ENCODE measurements around the gene CEP55. TPM values are rescaled to one million over a fixed set of nuclear protein-coding genes. Genes with fewer than 3 reads are reported as not detected.

CEP55 gene
- total RNA-seq, 1 donor from 2014 or later, result 6.0 TPM

GRCh38 chr10:93505075-93505474, 8.7 kb downstream of the CEP55 start:
- H3K4me3 Mint-ChIP-seq (ENCODE audit: unreplicated experiment), result no peak overlapping the region
- TF ChIP-seq CTCF (IDR thresholded peaks at IDR 0.05; ENCODE audit: partially characterized antibody, unreplicated experiment), result no peak
- H3K36me3 Mint-ChIP-seq (ENCODE audit: unreplicated experiment), result no peaks in the 10 kb centered on the region
- DNase-seq, result no peak
- H3K27ac Mint-ChIP-seq (ENCODE audit: unreplicated experiment), result no peak overlapping the region
- H3K4me1 Mint-ChIP-seq (ENCODE audit: low read depth, unreplicated experiment), result no peaks in the 10 kb centered on the region
- no peaks in the 10 kb centered on the region for H3K9me3 Mint-ChIP-seq (ENCODE audit: unreplicated experiment)
- peaks cover 2% of the 10 kb centered on the region for H3K27me3 Mint-ChIP-seq (ENCODE audit: unreplicated experiment)

GRCh38 chr10:93509816-93510215, 13.4 kb downstream of the CEP55 start:
- Mint-ChIP-seq H3K27me3 (ENCODE audit: unreplicated experiment) (peaks cover 2% of the 10 kb centered on the region), H3K9me3 (ENCODE audit: unreplicated experiment) (no peaks in the 10 kb centered on the region), H3K36me3 (ENCODE audit: unreplicated experiment) (no peaks in the 10 kb centered on the region), H3K4me3 (ENCODE audit: unreplicated experiment) (no peak overlapping the region), H3K27ac (ENCODE audit: unreplicated experiment) (no peak overlapping the region), H3K4me1 (ENCODE audit: low read depth, unreplicated experiment) (no peaks in the 10 kb centered on the region)
- TF ChIP-seq CTCF (IDR thresholded peaks at IDR 0.05; ENCODE audit: partially characterized antibody, unreplicated experiment), result no peak
- no peak for DNase-seq

GRCh38 chr10:93512565-93512964, 16.2 kb downstream of the CEP55 start:
- no peak for DNase-seq
- H3K4me3 Mint-ChIP-seq (ENCODE audit: unreplicated experiment), result no peak overlapping the region
- no peaks in the 10 kb centered on the region for H3K9me3 Mint-ChIP-seq (ENCODE audit: unreplicated experiment)
- H3K36me3 Mint-ChIP-seq (ENCODE audit: unreplicated experiment), result no peaks in the 10 kb centered on the region
- H3K27me3 Mint-ChIP-seq (ENCODE audit: unreplicated experiment), result peaks cover 1% of the 10 kb centered on the region
- TF ChIP-seq CTCF (IDR thresholded peaks at IDR 0.05; ENCODE audit: partially characterized antibody, unreplicated experiment), result no peak
- no peaks in the 10 kb centered on the region for H3K4me1 Mint-ChIP-seq (ENCODE audit: low read depth, unreplicated experiment)
- H3K27ac Mint-ChIP-seq (ENCODE audit: unreplicated experiment), result no peak overlapping the region

- peaks cover 1% of the 10 kb centered on the region for H3K27me3 Mint-ChIP-seq (ENCODE audit: unreplicated experiment)
- H3K36me3 Mint-ChIP-seq (ENCODE audit: unreplicated experiment), result no peaks in the 10 kb centered on the region
- TF ChIP-seq CTCF (IDR thresholded peaks at IDR 0.05; ENCODE audit: partially characterized antibody, unreplicated experiment), result no peak
- H3K4me1 Mint-ChIP-seq (ENCODE audit: low read depth, unreplicated experiment), result no peaks in the 10 kb centered on the region
- no peaks in the 10 kb centered on the region for H3K9me3 Mint-ChIP-seq (ENCODE audit: unreplicated experiment)
- no peak overlapping the region for H3K4me3 Mint-ChIP-seq (ENCODE audit: unreplicated experiment)
- DNase-seq, result no peak
- no peak overlapping the region for H3K27ac Mint-ChIP-seq (ENCODE audit: unreplicated experiment)
Observed at GRCh38 chr10:93513091-93513490, 16.7 kb downstream of the CEP55 start.

- Mint-ChIP-seq H3K4me3 (ENCODE audit: unreplicated experiment) (no peak overlapping the region), H3K27ac (ENCODE audit: unreplicated experiment) (no peak overlapping the region), H3K9me3 (ENCODE audit: unreplicated experiment) (no peaks in the 10 kb centered on the region), H3K4me1 (ENCODE audit: low read depth, unreplicated experiment) (no peaks in the 10 kb centered on the region), H3K27me3 (ENCODE audit: unreplicated experiment) (peaks cover 1% of the 10 kb centered on the region), H3K36me3 (ENCODE audit: unreplicated experiment) (peaks cover 2% of the 10 kb centered on the region)
- no peak for DNase-seq
- TF ChIP-seq CTCF (IDR thresholded peaks at IDR 0.05; ENCODE audit: partially characterized antibody, unreplicated experiment), result no peak
Observed at GRCh38 chr10:93514521-93514920, 18.1 kb downstream of the CEP55 start.
